GM15510 (cell line): ENCODE data around the gene MOV10L1.

Source experiments
- POLR2A ChIP-seq: IDR thresholded peaks from 3 replicates; pipeline ENCODE4 v1.6.1; 2011; ENCODE audit warnings: borderline replicate concordance; ENCODE audit not compliant: insufficient read length; ENCODE audit errors: extremely low read depth

The MOV10L1 gene

GRCh38 chr22:50197856-50198623 lies 108.2 kb downstream of the MOV10L1 start:
- no peak for TF ChIP-seq POLR2A

DNA sequence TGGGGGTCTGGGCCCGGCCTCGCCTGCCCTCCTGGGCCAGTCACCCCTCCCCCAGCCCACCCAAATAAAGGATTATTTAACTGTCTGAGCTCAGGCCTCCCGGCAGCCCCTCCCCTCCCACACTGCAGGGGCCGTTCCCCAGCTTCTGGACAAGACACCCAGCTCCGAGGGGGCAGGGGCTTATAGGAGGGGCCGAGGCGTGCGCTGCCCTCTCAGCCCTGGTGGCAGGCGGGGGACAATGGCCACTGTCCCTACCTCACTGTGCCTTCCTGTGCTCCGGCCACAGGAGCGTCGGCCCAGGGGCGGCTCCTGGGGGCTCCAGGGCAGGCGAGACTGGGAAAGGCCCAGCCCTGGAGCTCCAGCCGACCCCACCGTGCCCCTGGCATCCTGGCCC lies 108.8 kb downstream of the MOV10L1 start:
- TF ChIP-seq POLR2A = peak; percentile 14

GRCh38 chr22:50199251-50199721 lies 109.5 kb downstream of the MOV10L1 start:
- TF ChIP-seq POLR2A = no peak

- TF ChIP-seq POLR2A = no peak
Measured at GRCh38 chr22:50199829-50200460, 110.1 kb downstream of the MOV10L1 start.

DNA sequence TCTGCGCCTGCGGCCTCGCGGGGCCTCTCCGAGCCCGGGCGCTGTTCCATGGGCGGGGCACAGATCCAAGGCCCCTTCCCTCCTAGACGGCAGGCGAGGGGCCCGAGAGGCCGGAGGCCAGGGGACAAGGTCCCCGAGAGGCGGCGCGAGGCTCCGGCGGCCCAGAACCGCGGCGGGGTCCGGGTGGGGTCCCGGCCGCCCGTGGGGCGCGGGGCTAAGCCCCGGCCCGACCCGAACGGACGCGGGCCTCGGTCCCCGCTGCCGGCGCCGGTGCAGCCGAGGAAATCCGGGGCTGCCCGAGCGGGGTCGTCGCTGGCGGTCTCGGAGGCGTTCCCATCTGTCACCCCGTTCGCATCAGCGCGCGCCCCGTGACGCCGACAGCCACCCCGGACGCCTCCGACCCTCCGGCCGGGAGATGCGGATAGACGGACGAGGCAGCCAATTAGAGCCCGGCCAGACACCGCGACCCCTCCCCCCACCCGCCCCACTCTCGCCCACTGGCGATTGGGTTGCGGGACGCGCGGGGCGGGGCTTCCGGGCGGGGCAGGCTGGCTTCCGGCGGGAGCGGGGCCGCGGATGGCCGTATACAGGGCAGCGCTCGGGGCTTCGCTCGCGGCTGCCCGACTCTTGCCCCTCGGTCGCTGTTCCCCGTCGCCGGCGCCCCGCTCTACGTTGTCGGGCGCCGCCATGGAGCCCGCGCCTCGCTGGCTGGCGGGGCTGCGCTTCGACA lies 110.8 kb downstream of the MOV10L1 start, which contains the start of gene SELENOO:
Gene SELENOO (plus strand): TSS at position 551 of the 730 bp plus-strand sequence. CDS start 26 bp downstream, at position 577.
- peak; percentile 77 for TF ChIP-seq POLR2A

DNA sequence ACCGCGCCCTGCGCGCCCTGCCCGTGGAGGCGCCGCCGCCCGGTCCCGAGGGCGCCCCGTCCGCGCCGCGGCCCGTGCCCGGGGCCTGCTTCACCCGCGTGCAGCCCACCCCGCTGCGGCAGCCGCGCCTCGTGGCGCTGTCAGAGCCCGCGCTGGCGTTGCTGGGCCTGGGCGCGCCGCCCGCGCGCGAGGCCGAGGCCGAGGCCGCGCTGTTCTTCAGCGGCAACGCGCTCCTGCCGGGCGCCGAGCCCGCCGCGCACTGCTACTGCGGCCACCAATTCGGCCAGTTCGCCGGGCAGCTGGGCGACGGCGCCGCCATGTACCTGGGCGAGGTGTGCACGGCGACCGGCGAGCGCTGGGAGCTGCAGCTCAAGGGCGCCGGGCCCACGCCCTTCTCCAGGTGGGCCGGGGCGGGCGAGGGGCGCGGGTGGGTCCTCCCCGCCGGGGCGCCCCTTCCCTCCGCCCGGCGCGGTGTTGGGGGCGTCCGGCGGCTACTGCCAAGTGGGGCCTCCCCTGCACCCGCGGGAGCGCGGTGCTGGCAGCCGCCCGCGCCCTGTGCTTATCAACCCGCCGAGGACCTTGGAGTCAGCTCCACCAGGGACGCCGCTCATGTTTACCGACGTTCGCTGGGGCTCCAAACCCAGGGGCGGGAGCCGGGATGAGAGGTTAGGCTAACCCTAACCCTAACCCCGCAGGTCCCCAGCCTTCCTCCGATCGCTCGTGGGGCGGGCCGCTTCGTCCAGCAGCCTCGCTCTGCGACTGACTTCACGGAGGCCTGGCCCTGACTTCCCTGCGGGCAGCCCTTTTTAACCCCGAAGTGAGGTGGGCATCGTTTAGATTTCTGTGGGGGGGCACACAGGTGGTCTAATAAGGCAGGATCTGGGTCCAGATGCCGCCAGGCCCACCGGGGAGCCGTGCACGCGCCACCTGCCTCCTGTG lies 111.7 kb downstream of the MOV10L1 start:
- TF ChIP-seq POLR2A = no peak

- no peak for TF ChIP-seq POLR2A
Measured at GRCh38 chr22:50202130-50202666, 112.4 kb downstream of the MOV10L1 start.

- TF ChIP-seq POLR2A = no peak
Measured at GRCh38 chr22:50203288-50203687, 113.5 kb downstream of the MOV10L1 start.

- TF ChIP-seq POLR2A = no peak
Measured at GRCh38 chr22:50204571-50204970, 114.8 kb downstream of the MOV10L1 start.

- TF ChIP-seq POLR2A = no peak
Measured at GRCh38 chr22:50205781-50206569, 116.2 kb downstream of the MOV10L1 start.

DNA sequence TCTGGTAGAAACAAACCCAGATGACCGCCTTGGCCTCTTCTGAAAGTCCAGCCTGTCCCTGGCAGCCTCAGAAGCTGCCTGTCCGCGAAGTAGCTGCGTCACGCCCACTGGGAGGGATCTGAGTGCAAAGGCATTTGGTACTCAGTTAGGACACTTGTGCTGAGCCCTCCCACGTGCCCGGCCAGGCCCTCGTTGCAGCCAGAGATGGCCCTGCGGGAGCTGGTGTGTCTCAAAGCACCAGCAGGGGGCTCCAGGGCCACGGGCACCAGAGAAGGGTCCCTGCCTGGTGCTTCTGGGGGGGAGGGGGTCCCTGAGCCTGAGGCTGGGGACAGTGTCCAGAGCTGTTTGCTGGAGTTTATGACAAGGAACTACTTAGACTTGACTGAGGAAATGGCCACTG lies 116.8 kb downstream of the MOV10L1 start:
- no peak for TF ChIP-seq POLR2A

DNA sequence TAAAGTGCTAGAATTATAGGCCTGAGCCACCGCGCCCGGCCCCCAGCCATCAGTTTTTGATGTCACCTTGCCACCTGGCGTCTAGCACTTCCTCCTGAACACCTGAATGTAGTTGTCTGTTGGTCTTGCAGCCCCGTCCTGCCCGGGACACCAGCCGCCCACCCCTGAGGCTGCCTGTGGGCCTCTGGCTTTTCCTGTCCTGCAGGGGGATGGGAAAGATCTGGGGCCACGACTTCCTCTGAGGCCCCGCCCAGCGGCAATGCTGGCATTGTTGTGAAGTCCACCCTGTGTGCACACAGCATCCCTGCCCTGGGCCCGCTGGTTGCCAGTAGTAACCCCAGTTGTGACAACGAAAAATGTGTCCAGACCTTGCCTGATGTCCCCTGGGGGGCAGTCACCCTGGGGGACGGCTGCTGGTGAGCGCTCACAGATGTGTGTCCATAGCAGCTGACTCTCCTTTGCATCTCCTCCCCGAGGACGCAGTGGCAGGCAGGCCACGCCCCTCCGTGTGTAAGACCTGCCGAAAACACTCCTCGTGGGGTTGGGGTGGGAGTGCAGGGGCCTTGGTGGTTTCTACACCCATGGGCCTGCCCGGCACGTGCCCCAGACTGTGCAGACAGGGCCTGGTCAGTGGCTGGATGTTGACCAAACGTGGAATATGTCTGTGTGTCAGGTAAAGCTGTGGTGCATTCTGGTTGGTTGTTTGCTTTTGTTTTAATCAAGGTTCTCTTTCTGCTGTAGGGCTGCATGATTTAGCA lies 117.8 kb downstream of the MOV10L1 start:
- no peak for TF ChIP-seq POLR2A

- TF ChIP-seq POLR2A = no peak
Measured at GRCh38 chr22:50208430-50208938, 118.7 kb downstream of the MOV10L1 start.
